ENCODE measurements around the gene FAM83F. TPM values are rescaled to one million over a fixed set of nuclear protein-coding genes. Genes with fewer than 3 reads are reported as not detected.

FAM83F gene
- total RNA-seq, 2 experiments from 2014 or later, result not detected

- intact Hi-C loops (cut with micrococcal nuclease; ENCODE audit: unreplicated experiment), result no loop called here
- POLR2A ChIA-PET, result interaction anchor here (3.2 kb wide), 1 partner anchor 10 kb away, joined by 8 read pairs; no protein-coding TSS in a partner anchor
- no peaks in the 10 kb centered on the region for H3K9me3 ChIP-seq (ENCODE audit: low read length)
- no peak overlapping the region for H3K27ac ChIP-seq (ENCODE audit: low read depth, low read length, poor library complexity, severe bottlenecking)
- no peak overlapping the region for H3K4me2 ChIP-seq (ENCODE audit: low read length)
- no peaks in the 10 kb centered on the region for H3K79me2 ChIP-seq (ENCODE audit: insufficient read depth, low read depth, low read length)
- CTCF ChIA-PET (ENCODE audit: unreplicated experiment), result no interaction called here
- H4K20me1 ChIP-seq (ENCODE audit: insufficient read depth, low read length), result no peaks in the 10 kb centered on the region
- H3K4me3 ChIP-seq (ENCODE audit: low read depth, low read length, poor library complexity, severe bottlenecking), result no peak overlapping the region
- no peaks in the 10 kb centered on the region for H3K4me1 ChIP-seq (ENCODE audit: insufficient read depth, low read length, poor library complexity, severe bottlenecking)
- no peaks in the 10 kb centered on the region for H3K36me3 ChIP-seq (ENCODE audit: insufficient read depth, low read length)
- no peaks in the 10 kb centered on the region for H3K9me2 ChIP-seq (ENCODE audit: insufficient read depth, low read length)
- no TSS peak for BruUV-seq (replicated peaks)
- DNase-seq (ENCODE audit: low spot score), result no peak
- no peak overlapping the region for H2AFZ ChIP-seq (ENCODE audit: low read length)
- TF ChIP-seq EZH2phosphoT487 (IDR thresholded peaks at IDR 0.05; ENCODE audit: borderline replicate concordance, low read depth, low read length), result no peak
- TF ChIP-seq, protein P1, sequence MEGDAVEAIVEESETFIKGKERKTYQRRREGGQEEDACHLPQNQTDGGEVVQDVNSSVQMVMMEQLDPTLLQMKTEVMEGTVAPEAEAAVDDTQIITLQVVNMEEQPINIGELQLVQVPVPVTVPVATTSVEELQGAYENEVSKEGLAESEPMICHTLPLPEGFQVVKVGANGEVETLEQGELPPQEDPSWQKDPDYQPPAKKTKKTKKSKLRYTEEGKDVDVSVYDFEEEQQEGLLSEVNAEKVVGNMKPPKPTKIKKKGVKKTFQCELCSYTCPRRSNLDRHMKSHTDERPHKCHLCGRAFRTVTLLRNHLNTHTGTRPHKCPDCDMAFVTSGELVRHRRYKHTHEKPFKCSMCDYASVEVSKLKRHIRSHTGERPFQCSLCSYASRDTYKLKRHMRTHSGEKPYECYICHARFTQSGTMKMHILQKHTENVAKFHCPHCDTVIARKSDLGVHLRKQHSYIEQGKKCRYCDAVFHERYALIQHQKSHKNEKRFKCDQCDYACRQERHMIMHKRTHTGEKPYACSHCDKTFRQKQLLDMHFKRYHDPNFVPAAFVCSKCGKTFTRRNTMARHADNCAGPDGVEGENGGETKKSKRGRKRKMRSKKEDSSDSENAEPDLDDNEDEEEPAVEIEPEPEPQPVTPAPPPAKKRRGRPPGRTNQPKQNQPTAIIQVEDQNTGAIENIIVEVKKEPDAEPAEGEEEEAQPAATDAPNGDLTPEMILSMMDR (conservative IDR thresholded peaks at IDR 0.05; ENCODE audit: low read length), result no peak
Measured at GRCh38 chr22:40033586-40034380, 39.0 kb downstream of the FAM83F start.

GRCh38 chr22:40035351-40035750 lies 40.6 kb downstream of the FAM83F start:
- Histone ChIP-seq H2AFZ (ENCODE audit: low read length) (no peak overlapping the region), H3K4me2 (ENCODE audit: low read length) (no peak overlapping the region), H3K4me1 (ENCODE audit: insufficient read depth, low read length, poor library complexity, severe bottlenecking) (no peaks in the 10 kb centered on the region), H4K20me1 (ENCODE audit: insufficient read depth, low read length) (no peaks in the 10 kb centered on the region), H3K27ac (ENCODE audit: low read depth, low read length, poor library complexity, severe bottlenecking) (no peak overlapping the region), H3K36me3 (ENCODE audit: insufficient read depth, low read length) (no peaks in the 10 kb centered on the region), H3K79me2 (ENCODE audit: insufficient read depth, low read depth, low read length) (no peaks in the 10 kb centered on the region), H3K4me3 (ENCODE audit: low read depth, low read length, poor library complexity, severe bottlenecking) (no peak overlapping the region), H3K9me3 (ENCODE audit: low read length) (no peaks in the 10 kb centered on the region), H3K9me2 (ENCODE audit: insufficient read depth, low read length) (no peaks in the 10 kb centered on the region)
- no peak for TF ChIP-seq EZH2phosphoT487 (IDR thresholded peaks at IDR 0.05; ENCODE audit: borderline replicate concordance, low read depth, low read length)
- TF ChIP-seq, protein P1 (conservative IDR thresholded peaks at IDR 0.05; ENCODE audit: low read length), result no peak
- no peak for DNase-seq (ENCODE audit: low spot score)
- BruUV-seq (replicated peaks), result no TSS peak
- intact Hi-C loops (cut with micrococcal nuclease; ENCODE audit: unreplicated experiment), result loop anchor here (5.0 kb wide), 1 partner anchor 862 kb away; no protein-coding TSS in a partner anchor
- POLR2A ChIA-PET, result interaction anchor here (0.6 kb wide), 1 partner anchor 361 kb away, joined by 7 read pairs; no protein-coding TSS in a partner anchor
- CTCF ChIA-PET (ENCODE audit: unreplicated experiment), result no interaction called here

GRCh38 chr22:40036126-40036525 lies 41.4 kb downstream of the FAM83F start:
- BruUV-seq (replicated peaks), result no TSS peak
- H3K4me3 ChIP-seq (ENCODE audit: low read depth, low read length, poor library complexity, severe bottlenecking), result no peak overlapping the region
- H4K20me1 ChIP-seq (ENCODE audit: insufficient read depth, low read length), result no peaks in the 10 kb centered on the region
- H3K9me2 ChIP-seq (ENCODE audit: insufficient read depth, low read length), result no peaks in the 10 kb centered on the region
- CTCF ChIA-PET (ENCODE audit: unreplicated experiment), result interaction anchor here (0.5 to 0.6 kb wide), 3 partner anchors 93 to 381 kb away, joined by 3 to 5 read pairs (median 3); no protein-coding TSS in a partner anchor
- peaks cover under 1% of the 10 kb centered on the region for H3K4me1 ChIP-seq (ENCODE audit: insufficient read depth, low read length, poor library complexity, severe bottlenecking)
- H2AFZ ChIP-seq (ENCODE audit: low read length), result no peak overlapping the region
- no peak for DNase-seq (ENCODE audit: low spot score)
- H3K4me2 ChIP-seq (ENCODE audit: low read length), result no peak overlapping the region
- H3K9me3 ChIP-seq (ENCODE audit: low read length), result no peaks in the 10 kb centered on the region
- intact Hi-C loops (cut with micrococcal nuclease; ENCODE audit: unreplicated experiment), result loop anchor here (1.0 to 5.0 kb wide), 2 partner anchors 502 to 861 kb away; no protein-coding TSS in a partner anchor
- no peaks in the 10 kb centered on the region for H3K36me3 ChIP-seq (ENCODE audit: insufficient read depth, low read length)
- H3K27ac ChIP-seq (ENCODE audit: low read depth, low read length, poor library complexity, severe bottlenecking), result no peak overlapping the region
- no peak for TF ChIP-seq EZH2phosphoT487 (IDR thresholded peaks at IDR 0.05; ENCODE audit: borderline replicate concordance, low read depth, low read length)
- TF ChIP-seq, protein P1 (conservative IDR thresholded peaks at IDR 0.05; ENCODE audit: low read length), result no peak
- POLR2A ChIA-PET, result interaction anchor here (0.7 kb wide), 1 partner anchor 89 kb away, joined by 3 read pairs; no protein-coding TSS in a partner anchor
- no peaks in the 10 kb centered on the region for H3K79me2 ChIP-seq (ENCODE audit: insufficient read depth, low read depth, low read length)

Measured in OCI-LY7 (cell line).